Duodenal mucosa (tissue), 2 donors: ENCODE results near the gene NPAS1.
"Not testable (repeated sequence)": the region's sequence is repeated elsewhere in the genome, so short reads cannot be mapped to it uniquely, and the experiment has no call there.

Source experiments
- H3K27ac ChIP-seq: one replicate; pipeline ENCODE4 v1.7.0; 2013; ENCODE audit warnings: low read depth, low read length
- H3K27me3 ChIP-seq, 2 donors: one replicate each; pipeline ENCODE4 v1.7.0; 2013; ENCODE audit warnings: low read length in 2 of 2, control low read depth in 1 of 2; ENCODE audit not compliant: insufficient read depth in 2 of 2, control insufficient read depth in 1 of 2
- H3K36me3 ChIP-seq, 2 donors: one replicate each; pipeline ENCODE4 v1.7.0; 2013; ENCODE audit warnings: low read length in 2 of 2, control low read depth in 1 of 2; ENCODE audit not compliant: insufficient read depth in 2 of 2, control insufficient read depth in 1 of 2
- H3K4me1 ChIP-seq, 2 donors: one replicate each; pipeline ENCODE4 v1.7.0; 2013; ENCODE audit warnings: low read length in 2 of 2, control low read depth in 1 of 2; ENCODE audit not compliant: insufficient read depth in 2 of 2, control insufficient read depth in 1 of 2
- H3K4me3 ChIP-seq, 2 donors: one replicate each; pipeline ENCODE4 v1.7.0; 2013; ENCODE audit warnings: low read length in 2 of 2, low read depth in 1 of 2
- H3K9ac ChIP-seq, 2 donors: one replicate each; pipeline ENCODE4 v1.7.0; 2013; ENCODE audit warnings: low read length in 2 of 2, low read depth in 1 of 2
- H3K9me3 ChIP-seq, 2 donors: one replicate each; pipeline ENCODE4 v1.7.0; 2013; ENCODE audit warnings: low read length in 2 of 2, control low read depth in 1 of 2; ENCODE audit not compliant: control insufficient read depth in 1 of 2

The NPAS1 gene

GRCh38 chr19:47002106-47002766 is 17.4 kb upstream of the NPAS1 start:
- Histone ChIP-seq H3K4me3 (no peak overlapping the region), H3K36me3 (peaks cover 3 to 42% of the 10 kb centered on the region in 2 donors), H3K27me3 (peaks cover 14 to 22% of the 10 kb centered on the region in 2 donors), H3K9me3 (peaks cover 0 to 5% of the 10 kb centered on the region in 2 donors), H3K27ac (no peak overlapping the region), H3K9ac (no peak overlapping the region), H3K4me1 (peaks cover 0 to 3% of the 10 kb centered on the region in 2 donors)

DNA sequence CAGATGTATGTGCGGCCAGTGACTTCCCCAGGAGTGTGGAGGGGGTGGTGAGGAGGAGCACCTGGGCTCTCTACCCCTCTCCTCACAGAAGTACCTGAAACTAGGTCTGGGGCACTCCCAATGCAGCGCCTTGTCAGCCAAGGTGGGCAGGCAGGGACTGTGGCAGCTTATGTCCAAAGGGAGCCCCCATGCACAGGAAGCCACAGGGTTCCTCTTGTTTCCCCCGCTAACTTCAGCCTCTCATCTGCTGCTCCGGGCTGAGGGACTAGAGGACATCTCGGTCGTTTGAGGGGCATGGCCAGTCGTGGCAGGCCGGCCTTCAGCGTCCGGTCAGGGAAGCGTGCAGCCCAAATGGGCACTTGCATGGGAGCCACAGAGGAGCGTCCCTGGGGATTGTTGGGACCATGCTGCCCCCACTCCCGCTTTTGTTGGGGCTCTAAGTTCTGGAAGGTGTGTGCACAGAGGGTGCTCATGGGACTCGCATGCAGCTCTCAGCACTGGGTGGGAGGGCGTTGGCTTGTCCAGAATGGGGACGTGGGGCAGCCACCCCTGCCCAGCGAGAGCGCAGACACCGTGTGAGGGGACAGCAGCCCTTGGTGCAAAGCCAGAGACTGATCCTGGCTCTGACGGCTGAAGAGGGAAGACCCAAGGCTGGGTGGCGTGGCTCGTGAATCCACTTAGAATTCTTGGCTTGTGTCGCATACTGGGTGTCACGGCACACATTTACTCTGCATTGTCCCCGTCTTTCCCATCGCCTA is 16.6 kb upstream of the NPAS1 start:
- H3K9me3 ChIP-seq, result peaks cover 0 to 5% of the 10 kb centered on the region in 2 donors
- no peak overlapping the region for H3K9ac ChIP-seq
- H3K4me3 ChIP-seq, result no peak overlapping the region
- H3K27ac ChIP-seq, result no peak overlapping the region
- peaks cover 3 to 37% of the 10 kb centered on the region in 2 donors for H3K36me3 ChIP-seq
- peaks cover 14 to 22% of the 10 kb centered on the region in 2 donors for H3K27me3 ChIP-seq
- peaks cover 0 to 3% of the 10 kb centered on the region in 2 donors for H3K4me1 ChIP-seq

GRCh38 chr19:47003611-47004465 is 15.8 kb upstream of the NPAS1 start:
- no peak overlapping the region for H3K9ac ChIP-seq

GRCh38 chr19:47005164-47005641 is 14.4 kb upstream of the NPAS1 start:
- peaks cover 14 to 22% of the 10 kb centered on the region in 2 donors for H3K27me3 ChIP-seq
- no peak overlapping the region for H3K9ac ChIP-seq
- no peak overlapping the region for H3K27ac ChIP-seq
- peaks cover 2 to 16% of the 10 kb centered on the region in 2 donors for H3K36me3 ChIP-seq
- H3K9me3 ChIP-seq, result peaks cover 0 to 5% of the 10 kb centered on the region in 2 donors
- peaks cover 0 to 3% of the 10 kb centered on the region in 2 donors for H3K4me1 ChIP-seq
- H3K4me3 ChIP-seq, result no peak overlapping the region

More at GRCh38 chr19:47003611-47004465, 15.8 kb upstream of the NPAS1 start:
- Histone ChIP-seq H3K27me3 (peaks cover 14 to 22% of the 10 kb centered on the region in 2 donors), H3K9me3 (peaks cover 0 to 5% of the 10 kb centered on the region in 2 donors), H3K36me3 (peaks cover 3 to 29% of the 10 kb centered on the region in 2 donors), H3K27ac (no peak overlapping the region), H3K4me3 (no peak overlapping the region), H3K4me1 (peaks cover 0 to 3% of the 10 kb centered on the region in 2 donors)

DNA sequence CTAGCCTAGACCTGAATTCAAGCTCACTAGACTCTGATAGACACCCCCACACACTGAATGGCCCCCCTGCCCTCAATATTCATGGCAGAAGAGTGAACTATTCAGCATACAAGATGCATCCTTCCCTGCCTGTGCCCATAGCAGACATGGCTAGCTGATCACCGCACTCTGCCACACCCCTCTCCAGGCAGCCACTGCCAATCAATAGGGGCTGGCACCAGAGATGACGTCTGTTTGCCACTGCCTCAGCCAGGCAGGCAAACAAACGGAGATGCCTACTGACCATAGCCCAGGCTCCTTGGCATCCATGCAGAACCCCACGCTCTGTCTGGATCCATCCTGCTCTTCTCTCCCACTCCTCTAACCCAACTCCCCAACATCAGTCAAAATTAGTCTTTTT is 13.8 kb upstream of the NPAS1 start:
- Histone ChIP-seq H3K27ac (no peak overlapping the region), H3K4me3 (no peak overlapping the region), H3K27me3 (peaks cover 14 to 22% of the 10 kb centered on the region in 2 donors), H3K9me3 (peaks cover 0 to 5% of the 10 kb centered on the region in 2 donors), H3K9ac (no peak overlapping the region), H3K36me3 (peaks cover 0 to 10% of the 10 kb centered on the region in 2 donors), H3K4me1 (peaks cover 0 to 3% of the 10 kb centered on the region in 2 donors)

DNA sequence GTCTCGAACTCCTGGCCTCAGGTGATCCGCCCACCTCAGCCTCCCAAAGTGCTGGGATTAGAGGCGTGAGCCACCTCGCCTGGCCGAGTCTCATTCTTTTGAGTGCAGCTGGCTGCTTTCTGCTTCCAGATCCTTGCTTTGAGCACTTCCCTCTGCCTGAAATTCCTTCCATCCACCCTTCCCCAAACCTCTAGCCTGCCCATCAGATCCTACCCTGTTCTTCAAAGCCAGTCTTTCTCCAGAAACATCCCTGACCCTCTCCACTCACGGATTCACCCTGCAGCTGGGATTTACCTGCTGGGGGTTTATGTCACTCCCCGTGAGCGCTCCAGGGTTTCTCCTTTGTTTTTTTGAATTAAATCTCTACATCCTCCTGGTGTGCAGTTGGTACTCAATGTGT is 13.1 kb upstream of the NPAS1 start:
- no peak overlapping the region for H3K27ac ChIP-seq
- H3K4me3 ChIP-seq, result no peak overlapping the region
- no peak overlapping the region for H3K9ac ChIP-seq
- H3K27me3 ChIP-seq, result peaks cover 14 to 22% of the 10 kb centered on the region in 2 donors
- peaks cover 0 to 4% of the 10 kb centered on the region in 2 donors for H3K36me3 ChIP-seq
- peaks cover 0 to 3% of the 10 kb centered on the region in 2 donors for H3K4me1 ChIP-seq
- H3K9me3 ChIP-seq, result peaks cover 0 to 5% of the 10 kb centered on the region in 2 donors

DNA sequence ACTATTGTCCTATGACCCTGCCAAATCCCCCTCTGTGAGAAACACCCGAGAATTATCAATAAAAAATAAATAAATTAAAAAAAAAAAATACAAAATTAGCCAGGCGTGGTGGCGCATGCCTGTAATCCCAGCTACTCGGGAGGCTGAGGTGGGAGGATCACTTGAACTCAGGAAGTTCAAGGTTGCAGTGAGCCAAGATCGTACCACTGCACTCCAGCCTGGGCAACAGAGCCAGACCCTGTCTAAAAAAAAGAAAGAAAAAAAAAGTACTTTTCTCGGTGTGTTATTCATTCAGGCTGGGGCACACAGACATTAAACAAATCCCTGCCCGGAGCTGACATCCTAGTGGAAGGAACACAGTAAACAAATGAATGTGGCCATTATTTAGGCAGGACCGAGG is 9.1 kb upstream of the NPAS1 start:
- not testable (repeated sequence) for H3K27me3 ChIP-seq, H3K9ac ChIP-seq, H3K36me3 ChIP-seq, H3K4me1 ChIP-seq, H3K27ac ChIP-seq, H3K9me3 ChIP-seq, H3K4me3 ChIP-seq

DNA sequence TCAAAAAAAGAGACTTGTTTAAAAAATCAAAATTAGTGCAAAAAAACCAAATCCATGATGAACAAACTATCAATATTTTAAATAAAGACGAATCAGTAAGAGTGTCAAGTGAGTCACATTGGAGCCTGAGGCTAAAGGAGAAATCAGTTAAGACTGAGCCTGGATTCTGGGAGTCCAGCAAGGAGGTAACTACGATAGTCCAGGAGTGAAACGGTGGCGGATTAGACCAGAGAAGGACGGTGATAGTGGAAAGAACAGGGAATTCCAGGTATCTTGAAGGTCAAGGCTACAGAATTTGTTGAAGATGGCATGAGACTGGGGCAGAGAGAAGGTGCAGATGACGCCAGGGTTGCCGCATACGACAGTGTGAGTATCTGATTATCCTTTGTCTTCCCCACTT is 7.0 kb upstream of the NPAS1 start:
- Histone ChIP-seq H3K4me3 (no peak overlapping the region), H3K9me3 (no peaks in the 10 kb centered on the region), H3K36me3 (no peaks in the 10 kb centered on the region), H3K4me1 (peaks cover 0 to 3% of the 10 kb centered on the region in 2 donors), H3K9ac (no peak overlapping the region), H3K27ac (no peak overlapping the region), H3K27me3 (peaks cover 0 to 3% of the 10 kb centered on the region in 2 donors)

- Histone ChIP-seq H3K36me3 (no peaks in the 10 kb centered on the region), H3K27me3 (peaks cover 0 to 3% of the 10 kb centered on the region in 2 donors), H3K27ac (no peak overlapping the region), H3K9me3 (no peaks in the 10 kb centered on the region), H3K4me3 (no peak overlapping the region), H3K4me1 (peaks cover 0 to 3% of the 10 kb centered on the region in 2 donors), H3K9ac (no peak overlapping the region)
Observed at GRCh38 chr19:47013041-47013517, 6.6 kb upstream of the NPAS1 start.
